Measurements from ENCODE around the gene WFDC12.

GRCh38 chr20:45115386-45115774 is 8.9 kb downstream of the WFDC12 start:
- TF ChIP-seq CTCF (IDR thresholded peaks at IDR 0.05) (no peak), POLR2A (IDR thresholded peaks at IDR 0.05) (no peak)
